H1 (cell line): Measurements from ENCODE around the gene UCKL1.

Source experiments
- BRCA1 ChIP-seq: IDR thresholded peaks from 2 replicates; pipeline ENCODE4 v1.6.1; 2012; ENCODE audit warnings: low read depth, low read length, improper control_type of control experiment
- CEBPB ChIP-seq: IDR thresholded peaks from 2 replicates; pipeline ENCODE4 v1.6.1; 2012; ENCODE audit warnings: low read depth, low read length
- CTCF ChIP-seq, 3 experiments: IDR thresholded peaks; 1 replicate in 2 of 3; 2 replicates in 1 of 3; pipeline versions ENCODE4 v1.5.1 to v1.6.1; 2011; ENCODE audit warnings: low read length in 3 of 3, mild to moderate bottlenecking in 3 of 3, inconsistent platforms in 2 of 3, low read depth in 1 of 3, moderate library complexity in 1 of 3; ENCODE audit not compliant: insufficient read depth in 1 of 3; ENCODE audit errors: control extremely low read depth in 1 of 3
- HDAC6 ChIP-seq: IDR thresholded peaks from one replicate; pipeline ENCODE4 v1.7.1; 2012; ENCODE audit warnings: low read depth, mild to moderate bottlenecking, inconsistent platforms, low read length, moderate library complexity
- MAX ChIP-seq: IDR thresholded peaks from 2 replicates; pipeline ENCODE4 v1.6.1; 2012; ENCODE audit warnings: inconsistent platforms
- POLR2AphosphoS5 ChIP-seq: IDR thresholded peaks from 2 replicates; pipeline ENCODE4 v1.6.1; 2011; ENCODE audit warnings: low read depth, low read length
- RFX5 ChIP-seq: IDR thresholded peaks from 2 replicates; pipeline ENCODE4 v1.6.1; 2011; ENCODE audit warnings: low read depth, low read length, improper control_type of control experiment, borderline replicate concordance
- SP4 ChIP-seq: IDR thresholded peaks from 2 replicates; pipeline ENCODE4 v1.6.1; 2012; ENCODE audit warnings: low read length, inconsistent platforms
- TAF1 ChIP-seq: IDR thresholded peaks from 2 replicates; pipeline ENCODE4 v1.6.1; 2011; ENCODE audit warnings: mild to moderate bottlenecking, low read depth, low read length

GRCh38 chr20:63962426-63963347, 6.5 kb upstream of the UCKL1 start:
- TF ChIP-seq CTCF (IDR thresholded peaks at IDR 0.05; ENCODE audit: control extremely low read depth in 1 of 3, insufficient read depth in 1 of 3, low read depth in 1 of 3, low read length in 3 of 3) (no peak), BRCA1 (no peak), MAX (no peak), SP4 (no peak), CEBPB (no peak), HDAC6 (no peak), TAF1 (no peak), RFX5 (no peak), POLR2AphosphoS5 (no peak)
